GM19324 (cell line): ENCODE data around the gene CWC15.
"Not testable (repeated sequence)": the region's sequence is repeated elsewhere in the genome, so short reads cannot be mapped to it uniquely, and the experiment has no call there.

ENCODE experiments used
- ATAC-seq: cut with Tn5 transposase; IDR thresholded peaks from one replicate; pipeline ENCODE4 v1.9.1; 2021; ENCODE audit warnings: mild to moderate bottlenecking, moderate library complexity; ENCODE audit not compliant: unreplicated experiment, low FRiP score

Gene CWC15

GRCh38 chr11:94922321-94923003 is 50.9 kb downstream of the CWC15 start:
- ATAC-seq, result no peak

GRCh38 chr11:94920311-94920710 is 53.0 kb downstream of the CWC15 start:
- no peak for ATAC-seq

- ATAC-seq, result not testable (repeated sequence)
Measured at GRCh38 chr11:94913718-94914394, 59.5 kb downstream of the CWC15 start.

DNA sequence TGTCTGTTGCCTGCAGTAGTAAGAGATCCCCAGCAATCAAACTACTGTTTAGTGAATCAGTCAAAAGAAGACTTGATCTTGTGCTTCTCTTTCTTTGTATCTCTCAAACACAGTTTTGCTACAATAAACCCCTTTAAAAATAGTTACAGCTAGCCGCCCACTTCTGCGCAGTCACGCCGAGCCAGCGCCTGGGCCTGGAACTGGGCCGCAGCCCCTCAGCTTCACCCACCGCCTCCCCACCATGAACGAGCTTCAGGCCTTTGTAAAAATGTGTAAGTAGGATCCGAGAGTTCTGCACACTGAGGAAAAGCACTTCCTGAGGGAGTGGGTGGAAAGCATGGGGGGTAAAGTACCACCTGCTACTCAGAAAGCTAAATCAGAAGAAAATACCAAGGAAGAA is 60.5 kb downstream of the CWC15 start:
- no peak for ATAC-seq
